Measurements from ENCODE around the gene NUP160.
A peak's percentile ranks its signal among the peaks of the same experiment; 100 is the strongest.

DNA sequence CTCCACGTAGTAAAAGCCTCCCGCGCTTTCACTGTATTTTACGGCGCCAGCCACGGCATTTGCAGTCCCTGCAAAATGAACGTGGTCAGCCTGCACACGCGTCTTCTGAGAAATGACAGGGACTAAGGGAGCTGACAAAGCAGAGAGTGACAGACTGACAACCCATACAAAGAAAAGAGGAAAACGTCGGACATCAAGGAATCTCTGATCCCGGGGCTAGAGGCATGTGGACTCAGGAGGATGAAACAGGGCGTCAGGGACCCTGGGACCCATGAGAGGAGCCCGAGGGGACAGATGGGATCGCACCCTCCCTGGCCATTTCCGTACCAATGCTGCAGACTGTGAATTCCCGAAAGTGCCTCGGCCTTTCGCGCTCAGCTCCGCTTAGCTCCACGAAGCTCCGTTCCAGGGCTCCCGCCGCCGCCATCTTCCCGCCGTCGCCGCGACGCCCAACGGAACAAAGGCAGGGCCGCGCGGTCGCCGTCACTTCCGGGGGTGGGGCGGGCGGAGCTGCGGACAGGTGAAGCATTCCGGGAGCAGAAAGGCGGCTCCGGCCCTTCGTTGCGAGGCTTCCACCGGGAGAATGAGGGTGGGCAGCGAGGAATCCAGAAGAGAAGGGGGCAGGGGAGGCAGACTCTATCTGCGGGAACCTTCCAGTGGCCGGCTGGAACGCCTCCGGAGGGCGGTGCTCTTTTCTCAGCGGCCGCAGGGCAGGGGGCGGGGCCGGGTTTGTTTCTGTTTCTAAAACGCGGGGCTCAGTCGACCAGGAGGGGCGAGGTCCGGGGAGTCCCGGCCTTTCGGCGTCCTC is at the start of gene NUP160:
- TF ChIP-seq, protein P1, sequence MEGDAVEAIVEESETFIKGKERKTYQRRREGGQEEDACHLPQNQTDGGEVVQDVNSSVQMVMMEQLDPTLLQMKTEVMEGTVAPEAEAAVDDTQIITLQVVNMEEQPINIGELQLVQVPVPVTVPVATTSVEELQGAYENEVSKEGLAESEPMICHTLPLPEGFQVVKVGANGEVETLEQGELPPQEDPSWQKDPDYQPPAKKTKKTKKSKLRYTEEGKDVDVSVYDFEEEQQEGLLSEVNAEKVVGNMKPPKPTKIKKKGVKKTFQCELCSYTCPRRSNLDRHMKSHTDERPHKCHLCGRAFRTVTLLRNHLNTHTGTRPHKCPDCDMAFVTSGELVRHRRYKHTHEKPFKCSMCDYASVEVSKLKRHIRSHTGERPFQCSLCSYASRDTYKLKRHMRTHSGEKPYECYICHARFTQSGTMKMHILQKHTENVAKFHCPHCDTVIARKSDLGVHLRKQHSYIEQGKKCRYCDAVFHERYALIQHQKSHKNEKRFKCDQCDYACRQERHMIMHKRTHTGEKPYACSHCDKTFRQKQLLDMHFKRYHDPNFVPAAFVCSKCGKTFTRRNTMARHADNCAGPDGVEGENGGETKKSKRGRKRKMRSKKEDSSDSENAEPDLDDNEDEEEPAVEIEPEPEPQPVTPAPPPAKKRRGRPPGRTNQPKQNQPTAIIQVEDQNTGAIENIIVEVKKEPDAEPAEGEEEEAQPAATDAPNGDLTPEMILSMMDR (conservative IDR thresholded peaks at IDR 0.05) = no peak
- TF ChIP-seq ZFX (IDR thresholded peaks at IDR 0.05) = 0 out of 2 replicates have a peak, but pooled peaks have one; percentile 10

Measured in C4-2B (cell line).